ENCODE measurements around the gene SVOPL.
"Not testable (repeated sequence)": the region's sequence is repeated elsewhere in the genome, so short reads cannot be mapped to it uniquely, and the experiment has no call there.

DNA sequence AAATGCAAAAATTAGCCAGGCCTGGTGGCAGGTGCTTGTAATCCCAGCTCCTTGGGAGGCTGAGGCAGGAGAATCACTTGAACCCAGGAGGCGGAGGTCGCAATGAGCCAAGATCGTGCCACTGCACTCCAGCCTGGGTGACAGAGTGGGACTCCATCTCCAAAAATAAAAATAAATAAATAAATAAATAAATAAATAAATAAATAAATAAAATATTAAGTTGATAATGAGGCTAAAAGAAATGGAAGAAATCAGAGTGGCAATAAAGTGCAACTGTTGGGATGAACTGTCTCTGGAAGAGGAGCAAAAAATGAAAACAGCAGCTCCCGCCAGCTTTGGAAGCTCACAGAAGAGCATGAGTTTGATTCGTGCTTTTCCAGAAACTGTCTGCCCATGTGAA, 30.6 kb upstream of the SVOPL start:
- TF ChIP-seq, protein P1, sequence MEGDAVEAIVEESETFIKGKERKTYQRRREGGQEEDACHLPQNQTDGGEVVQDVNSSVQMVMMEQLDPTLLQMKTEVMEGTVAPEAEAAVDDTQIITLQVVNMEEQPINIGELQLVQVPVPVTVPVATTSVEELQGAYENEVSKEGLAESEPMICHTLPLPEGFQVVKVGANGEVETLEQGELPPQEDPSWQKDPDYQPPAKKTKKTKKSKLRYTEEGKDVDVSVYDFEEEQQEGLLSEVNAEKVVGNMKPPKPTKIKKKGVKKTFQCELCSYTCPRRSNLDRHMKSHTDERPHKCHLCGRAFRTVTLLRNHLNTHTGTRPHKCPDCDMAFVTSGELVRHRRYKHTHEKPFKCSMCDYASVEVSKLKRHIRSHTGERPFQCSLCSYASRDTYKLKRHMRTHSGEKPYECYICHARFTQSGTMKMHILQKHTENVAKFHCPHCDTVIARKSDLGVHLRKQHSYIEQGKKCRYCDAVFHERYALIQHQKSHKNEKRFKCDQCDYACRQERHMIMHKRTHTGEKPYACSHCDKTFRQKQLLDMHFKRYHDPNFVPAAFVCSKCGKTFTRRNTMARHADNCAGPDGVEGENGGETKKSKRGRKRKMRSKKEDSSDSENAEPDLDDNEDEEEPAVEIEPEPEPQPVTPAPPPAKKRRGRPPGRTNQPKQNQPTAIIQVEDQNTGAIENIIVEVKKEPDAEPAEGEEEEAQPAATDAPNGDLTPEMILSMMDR (IDR thresholded peaks at IDR 0.05; ENCODE audit: low read depth, low read length): not testable (repeated sequence)
- TF ChIP-seq, protein P2, sequence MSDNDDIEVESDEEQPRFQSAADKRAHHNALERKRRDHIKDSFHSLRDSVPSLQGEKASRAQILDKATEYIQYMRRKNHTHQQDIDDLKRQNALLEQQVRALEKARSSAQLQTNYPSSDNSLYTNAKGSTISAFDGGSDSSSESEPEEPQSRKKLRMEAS (IDR thresholded peaks at IDR 0.05; ENCODE audit: low read depth, low read length): not testable (repeated sequence)
- TF ChIP-seq POLR2A (IDR thresholded peaks at IDR 0.05; ENCODE audit: extremely low read depth, insufficient read length); MYC (IDR thresholded peaks at IDR 0.05; ENCODE audit: low read depth, low read length): not testable (repeated sequence)
